Measurements from ENCODE around the gene CGREF1. TPM values are rescaled to one million over a fixed set of nuclear protein-coding genes. Genes with fewer than 3 reads are reported as not detected.

Gene CGREF1
- total and polyA plus RNA-seq, 8 donors = 0.31 to 3.4 (median 0.67) TPM

GRCh38 chr2:27092696-27093429 lies 26.1 kb downstream of the CGREF1 start:
- Histone ChIP-seq H3K36me3 (no peaks in the 10 kb centered on the region), H3K9me3 (no peaks in the 10 kb centered on the region), H3K27ac (no peak overlapping the region), H3K4me1 (peaks cover 6 to 17% of the 10 kb centered on the region in 2 donors), H3K27me3 (no peaks in the 10 kb centered on the region), H3K4me3 (no peak overlapping the region)
- no peak for TF ChIP-seq CTCF (IDR thresholded peaks at IDR 0.05)
- ATAC-seq (no peak), DNase-seq (no peak)
- intact Hi-C loops (cut with DNase I) = loop anchor here in 1 of 2 donors (10.0 kb wide), 2 partner anchors 112 to 192 kb away; partner anchors contain the start of gene TRIM54

GRCh38 chr2:27091746-27092695 lies 26.9 kb downstream of the CGREF1 start:
- no peak for TF ChIP-seq CTCF (IDR thresholded peaks at IDR 0.05)
- no peaks in the 10 kb centered on the region for H3K27me3 ChIP-seq
- H3K36me3 ChIP-seq = no peaks in the 10 kb centered on the region
- ATAC-seq (no peak), DNase-seq (peak in 1 of 4 donors; percentile 23)
- H3K4me3 ChIP-seq = no peak overlapping the region
- peaks cover 6 to 24% of the 10 kb centered on the region in 2 donors for H3K4me1 ChIP-seq
- intact Hi-C loops (cut with DNase I) = loop anchor here in 1 of 2 donors (10.0 kb wide), 2 partner anchors 113 to 193 kb away; partner anchors contain the start of gene TRIM54
- no peak overlapping the region for H3K27ac ChIP-seq
- H3K9me3 ChIP-seq = no peaks in the 10 kb centered on the region

GRCh38 chr2:27089111-27089954 lies 29.6 kb downstream of the CGREF1 start:
- Histone ChIP-seq H3K27ac (no peak overlapping the region), H3K4me1 (peaks cover 3 to 25% of the 10 kb centered on the region in 2 donors), H3K36me3 (no peaks in the 10 kb centered on the region), H3K9me3 (no peaks in the 10 kb centered on the region), H3K4me3 (no peak overlapping the region), H3K27me3 (no peaks in the 10 kb centered on the region)
- TF ChIP-seq CTCF (IDR thresholded peaks at IDR 0.05) = no peak
- intact Hi-C loops (cut with DNase I) = loop anchor here in 1 of 2 donors (10.0 kb wide), 2 partner anchors 55 to 125 kb away; partner anchors contain the start of gene TMEM214
- DNase-seq (no peak), ATAC-seq (no peak)

GRCh38 chr2:27088634-27089033 lies 30.3 kb downstream of the CGREF1 start:
- DNase-seq (no peak), ATAC-seq (no peak)
- H3K9me3 ChIP-seq = no peaks in the 10 kb centered on the region
- H3K27me3 ChIP-seq = no peaks in the 10 kb centered on the region
- no peaks in the 10 kb centered on the region for H3K36me3 ChIP-seq
- no peak overlapping the region for H3K27ac ChIP-seq
- intact Hi-C loops (cut with DNase I) = loop anchor here in 1 of 2 donors (10.0 kb wide), 2 partner anchors 54 to 124 kb away; partner anchors contain the start of gene TMEM214
- H3K4me3 ChIP-seq = no peak overlapping the region
- H3K4me1 ChIP-seq = peaks cover 3 to 25% of the 10 kb centered on the region in 2 donors
- TF ChIP-seq CTCF (IDR thresholded peaks at IDR 0.05) = no peak

Measured in left lung (tissue), 10 donors.